GM12873 (cell line): Measurements from ENCODE around the gene EGLN2.

Experiments
- CTCF ChIP-seq: IDR thresholded peaks from 2 replicates; pipeline ENCODE4 v1.5.1; 2012; ENCODE audit warnings: low read depth, mild to moderate bottlenecking, moderate library complexity, low read length, control low read depth; ENCODE audit not compliant: insufficient read depth; ENCODE audit errors: missing control alignments

EGLN2 gene

GRCh38 chr19:40791996-40792395 is 7.0 kb upstream of the EGLN2 start:
- TF ChIP-seq CTCF, result no peak

GRCh38 chr19:40797166-40797962 is 1.6 kb upstream of the EGLN2 start:
- TF ChIP-seq CTCF, result no peak

- peak; percentile 54 for TF ChIP-seq CTCF
Observed at GRCh38 chr19:40797963-40798682, 868 bp upstream of the EGLN2 start.

- TF ChIP-seq CTCF, result no peak
Observed at GRCh38 chr19:40799558-40800338, 757 bp downstream of the EGLN2 start.

- TF ChIP-seq CTCF, result no peak
Observed at GRCh38 chr19:40800339-40800996, 1.5 kb downstream of the EGLN2 start.

- TF ChIP-seq CTCF, result no peak
Observed at GRCh38 chr19:40800997-40801377, 2.0 kb downstream of the EGLN2 start.
